GM21723 (cell line): ENCODE data around the gene EOGT.

Source experiments
- ATAC-seq: cut with Tn5 transposase; IDR thresholded peaks from one replicate; pipeline ENCODE4 v1.9.1; 2021; ENCODE audit warnings: mild to moderate bottlenecking, moderate library complexity; ENCODE audit not compliant: unreplicated experiment

The EOGT gene

DNA sequence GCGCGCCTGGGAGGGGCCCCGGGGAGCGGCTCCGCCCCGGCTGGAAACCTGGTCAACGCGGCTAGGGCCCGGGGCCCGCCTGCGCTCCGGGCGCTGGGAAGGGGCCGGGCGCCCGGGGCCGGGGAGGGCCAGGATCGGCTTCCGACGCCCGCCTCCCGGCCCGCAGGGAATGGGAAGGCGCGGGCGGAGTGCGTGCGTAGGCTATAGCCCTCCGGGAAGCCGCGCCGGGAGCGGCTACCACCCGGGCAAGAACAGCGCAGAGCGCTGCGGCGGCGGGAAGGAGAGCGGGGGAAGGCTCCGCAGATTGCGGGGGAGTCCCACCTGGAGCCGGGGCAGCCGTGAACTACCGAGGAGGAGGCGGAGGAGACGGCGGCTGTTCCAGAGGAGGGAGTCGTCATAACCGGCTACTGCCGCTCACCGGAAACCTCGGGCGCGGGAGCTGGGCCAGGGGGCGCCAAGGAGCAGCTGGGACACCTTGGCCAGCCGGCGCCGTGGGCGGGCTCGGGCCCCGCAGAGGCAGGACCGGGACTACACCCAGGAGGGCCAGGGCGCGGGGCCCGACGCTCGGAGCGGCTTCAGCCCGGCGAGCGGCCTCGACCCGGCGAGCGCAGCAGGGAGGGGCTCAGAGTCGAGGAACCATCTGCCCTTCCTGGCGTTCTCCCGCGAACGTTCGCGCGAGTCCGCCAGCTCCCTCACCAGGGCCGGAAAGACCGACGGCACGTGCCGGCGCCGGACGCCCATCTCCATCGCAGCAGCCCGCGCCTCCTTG lies at the start of gene EOGT:
EOGT (minus strand) TSS at position 432 of the 769 bp plus-strand sequence. CDS start 3,838 bp downstream, outside the sequence.
- peak; percentile 91 for ATAC-seq

DNA sequence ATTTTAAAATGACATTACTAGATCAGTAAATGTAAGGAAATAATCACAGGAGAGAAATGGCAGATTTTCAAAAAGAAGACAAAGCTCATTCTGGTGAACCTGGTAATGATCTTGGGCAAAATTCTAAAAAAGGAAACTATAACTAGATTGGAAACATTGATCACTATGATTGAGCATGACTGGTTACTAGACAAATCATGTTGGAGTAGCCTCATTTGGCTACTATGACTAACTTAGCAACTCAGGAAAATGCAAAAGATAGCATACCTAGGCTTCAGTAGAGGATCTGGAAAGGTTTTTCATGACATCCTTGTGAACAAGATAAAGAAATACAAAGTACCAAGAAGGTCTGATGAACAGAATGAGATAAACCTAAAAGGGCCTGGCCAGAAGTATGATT lies 46.2 kb upstream of the EOGT start:
- ATAC-seq, result no peak

DNA sequence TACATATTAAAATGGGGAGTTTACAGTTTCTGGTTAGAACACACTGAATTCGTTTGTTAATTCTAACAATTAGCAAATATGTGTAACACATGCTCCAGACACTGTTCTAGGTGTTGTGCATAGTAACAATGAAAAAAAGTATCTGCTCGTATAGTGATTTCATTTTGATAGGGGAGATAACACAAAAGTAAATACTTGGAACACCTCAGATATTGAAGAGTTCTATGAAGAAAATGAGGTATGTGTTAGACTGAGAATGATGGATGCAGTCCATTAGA lies 45.4 kb upstream of the EOGT start:
- ATAC-seq, result peak; percentile 11

DNA sequence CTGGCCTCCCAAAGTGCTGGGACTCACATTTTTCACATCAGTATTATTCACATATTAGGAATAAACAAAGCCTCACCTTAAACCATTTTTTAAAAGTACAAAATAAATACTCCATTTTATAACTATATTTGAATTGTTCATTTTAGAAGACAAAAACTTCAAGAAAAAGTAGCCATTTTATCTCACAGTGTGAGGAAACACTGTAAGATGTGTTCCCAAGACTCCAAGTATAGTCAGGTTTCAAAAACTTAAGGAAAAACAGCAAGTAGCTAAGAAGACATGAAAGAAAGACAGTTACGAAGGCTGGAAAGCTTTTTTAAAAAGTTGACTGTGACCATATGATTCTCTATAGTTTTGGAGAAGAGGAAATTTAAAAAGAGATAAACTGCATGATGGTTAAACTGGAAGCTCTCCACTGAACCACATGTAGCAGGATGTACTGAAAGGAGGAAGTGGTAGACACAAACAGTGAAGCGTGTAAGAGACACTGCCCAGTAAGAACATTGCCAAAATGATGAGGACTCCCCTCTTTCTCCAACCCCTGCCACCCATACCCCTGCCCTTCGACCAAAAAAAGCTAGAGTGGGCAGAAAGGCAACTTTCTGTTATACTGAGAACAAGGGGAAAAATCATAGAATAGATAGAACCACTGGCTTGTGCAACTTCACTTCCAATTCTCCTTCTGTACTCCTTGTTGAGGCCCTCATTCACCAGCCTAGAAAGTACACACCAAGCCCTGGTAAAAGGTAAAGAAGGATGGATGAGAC lies 44.9 kb upstream of the EOGT start:
- peak; percentile 99 for ATAC-seq

DNA sequence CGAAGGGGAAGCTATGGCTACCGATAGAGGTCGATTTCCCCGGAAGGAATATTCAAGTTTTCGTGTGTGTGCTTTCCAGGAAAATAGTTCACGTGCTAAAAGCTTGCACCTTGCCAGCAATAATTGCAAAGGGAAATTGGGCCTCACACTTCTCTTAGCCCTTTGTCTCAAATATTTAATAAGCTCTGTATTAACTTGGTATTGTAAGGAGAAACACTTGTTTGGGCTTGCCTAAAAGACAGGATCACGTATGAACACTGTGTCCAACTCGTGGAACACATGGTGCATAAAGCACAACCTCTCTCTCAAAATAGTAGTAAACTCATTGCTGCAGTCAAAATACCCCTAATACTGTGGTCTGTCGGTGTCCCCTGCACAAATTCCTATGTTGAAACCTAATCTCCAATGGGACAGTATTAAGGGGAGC lies 39.0 kb upstream of the EOGT start:
- peak; percentile 4 for ATAC-seq

DNA sequence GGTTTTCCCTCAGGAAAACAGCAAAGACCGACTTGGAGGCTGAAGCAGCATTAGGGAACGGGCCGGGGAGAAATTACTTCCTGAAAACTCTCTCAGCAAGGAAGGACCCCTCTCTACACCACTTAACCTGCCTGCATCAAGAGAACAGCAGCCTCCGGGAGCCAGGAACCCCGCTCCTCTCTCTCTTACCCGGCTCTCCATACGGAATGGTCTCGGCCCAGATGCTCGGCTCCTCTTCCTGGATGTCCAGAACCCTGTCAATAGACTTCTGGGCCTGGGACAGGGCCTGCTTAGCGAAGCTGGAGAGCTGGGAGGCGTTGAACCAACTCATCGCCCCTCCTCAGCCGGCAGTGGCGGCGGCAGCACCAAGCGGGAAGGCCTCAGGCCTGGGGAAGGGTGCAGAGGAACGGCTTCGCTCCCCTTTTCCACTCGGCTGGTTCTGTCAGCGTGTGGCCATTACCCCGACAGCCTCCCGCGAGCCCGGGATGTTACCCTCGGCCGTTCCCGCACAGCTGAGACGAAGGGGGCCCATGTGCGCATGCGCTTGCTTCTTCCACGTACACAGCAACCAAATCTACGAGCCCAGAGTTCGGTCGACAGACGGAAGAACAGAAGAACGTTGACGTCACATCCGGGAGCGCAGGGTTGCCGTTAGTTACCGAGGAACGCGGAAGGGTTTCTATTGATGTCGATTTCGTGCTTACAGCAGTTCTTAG lies 38.4 kb upstream of the EOGT start, which contains the start of gene TMF1:
TMF1 (minus strand) TSS at position 578 of the 716 bp plus-strand sequence; CDS start at position 331, 247 bp downstream.
- ATAC-seq, result peak; percentile 94

DNA sequence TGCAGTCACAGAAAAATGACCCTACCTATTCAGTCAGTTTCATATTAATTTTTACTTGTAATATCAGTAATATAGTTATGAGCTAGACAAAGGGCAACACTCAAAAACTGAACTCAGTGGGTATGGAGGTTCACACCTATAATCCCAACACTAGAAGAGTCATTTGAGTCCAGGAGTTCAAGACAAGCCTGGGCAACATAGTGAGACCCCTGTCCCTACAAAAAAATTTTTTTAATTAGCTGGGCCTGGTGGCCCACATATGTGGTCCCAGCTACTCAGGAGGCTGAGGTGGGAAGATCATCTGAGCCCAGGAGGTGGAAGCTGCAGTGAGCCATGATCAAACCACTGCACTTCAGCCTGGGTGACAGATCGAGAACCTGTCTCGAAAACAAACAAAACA lies 35.5 kb upstream of the EOGT start:
- no peak for ATAC-seq

DNA sequence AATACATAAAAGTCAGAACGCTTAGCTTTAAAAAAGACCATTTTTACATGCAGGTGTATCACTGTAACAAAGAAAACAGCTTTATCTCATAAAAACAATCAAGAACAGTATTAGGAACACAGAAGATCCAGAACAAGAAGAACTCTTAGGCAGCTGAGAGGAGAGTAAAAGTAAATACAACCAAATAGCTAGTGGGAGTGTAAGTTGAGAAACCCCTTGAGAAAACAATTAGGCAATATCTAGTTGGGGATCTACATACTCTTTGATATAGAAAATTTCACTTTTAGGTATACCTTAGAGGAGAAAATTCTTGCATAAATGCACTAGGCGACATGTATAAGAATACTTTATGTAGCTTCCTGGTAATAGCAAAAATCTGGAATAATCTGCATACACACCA lies 31.1 kb upstream of the EOGT start:
- ATAC-seq, result no peak

DNA sequence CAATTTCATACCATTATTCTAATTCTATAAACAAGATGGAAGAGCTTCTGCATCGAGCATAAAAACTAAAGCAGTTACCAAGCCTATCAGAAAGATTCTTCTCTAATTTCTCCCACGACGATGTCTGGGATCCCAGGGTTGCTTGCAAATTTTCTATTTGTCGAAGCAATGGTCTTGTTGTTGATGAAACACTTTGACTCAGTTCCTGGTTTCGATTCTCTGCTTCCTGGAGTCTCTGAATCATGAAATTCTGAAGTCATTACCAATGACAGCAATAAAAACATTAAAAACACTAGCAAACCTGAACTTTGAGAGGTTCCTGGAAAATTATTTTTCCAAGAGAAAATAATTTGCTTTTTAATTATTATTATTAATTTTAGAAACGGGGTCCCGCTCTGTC lies 20.0 kb upstream of the EOGT start:
- no peak for ATAC-seq

DNA sequence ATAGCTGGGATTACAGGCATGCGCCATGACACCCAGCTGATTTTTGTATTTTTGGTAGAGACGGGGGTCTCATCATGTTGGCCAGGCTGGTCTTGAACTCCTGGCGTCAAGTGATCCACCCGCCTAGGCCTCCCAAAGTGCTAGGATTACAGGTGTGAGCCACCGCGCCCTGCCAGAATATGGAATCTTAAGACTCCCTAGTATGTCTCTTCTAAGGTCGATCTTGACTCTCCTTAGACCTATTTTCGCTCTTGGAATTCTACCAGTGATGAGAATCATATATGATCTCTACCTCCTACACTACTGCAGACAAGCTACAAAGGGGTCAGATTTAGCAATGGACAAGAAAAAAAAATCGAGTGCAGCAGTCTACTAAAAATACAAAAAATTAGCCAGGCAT lies 19.3 kb upstream of the EOGT start:
- no peak for ATAC-seq

DNA sequence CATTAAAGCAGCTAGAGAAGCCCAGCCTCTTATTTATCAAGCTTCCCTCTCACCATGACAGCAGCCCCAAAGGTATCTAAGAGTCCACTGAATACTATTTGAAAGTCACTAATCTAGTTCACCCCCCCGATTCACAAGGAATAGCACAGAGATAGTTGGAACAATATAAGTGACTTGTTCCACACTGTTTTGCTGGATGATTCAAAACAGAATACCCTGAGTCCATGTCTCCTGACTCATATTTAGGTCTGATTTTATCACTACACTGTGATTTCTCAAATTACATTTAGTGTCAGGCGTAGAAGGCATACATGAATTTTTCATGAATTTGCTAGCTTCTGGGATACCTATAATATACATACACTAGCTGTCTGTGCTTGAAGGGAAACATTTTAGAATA lies 18.7 kb upstream of the EOGT start:
- ATAC-seq, result no peak

DNA sequence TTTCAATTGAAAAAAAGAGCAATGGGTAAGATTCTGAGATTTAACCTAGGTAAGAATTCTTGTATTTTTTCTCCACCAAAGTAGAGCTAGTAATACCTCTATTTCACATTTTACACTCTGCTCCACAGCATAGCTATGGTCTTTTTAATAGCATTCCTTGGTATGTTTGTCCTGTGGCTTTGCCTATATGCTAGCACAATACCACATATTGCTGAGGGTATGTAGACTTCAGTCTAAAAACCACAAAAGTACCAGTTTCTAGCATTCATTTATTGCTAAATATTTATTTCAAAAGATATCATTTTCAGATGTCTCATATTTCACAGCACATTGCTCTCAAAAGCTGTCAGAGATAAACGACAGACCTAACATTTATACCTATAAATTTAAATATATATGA lies 18.2 kb upstream of the EOGT start:
- ATAC-seq, result no peak

DNA sequence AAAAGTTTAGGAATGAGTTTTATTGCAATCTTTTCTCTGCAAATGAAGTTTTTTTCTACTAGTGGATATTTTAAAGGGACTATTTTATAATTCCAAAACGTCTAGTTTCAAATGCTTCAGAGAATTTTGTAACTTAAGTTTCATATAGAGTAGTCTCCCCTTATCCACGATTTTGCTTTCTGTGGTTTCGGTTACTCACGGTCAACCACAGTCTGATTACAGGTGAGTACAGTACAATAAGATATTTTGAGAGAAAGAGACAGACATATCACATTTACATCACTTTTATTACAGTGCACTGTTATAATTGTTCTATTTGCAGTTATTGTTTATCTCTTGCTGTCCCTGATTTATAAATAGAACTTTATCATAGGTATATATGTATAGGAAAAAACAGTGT lies 7.4 kb upstream of the EOGT start:
- ATAC-seq, result no peak

DNA sequence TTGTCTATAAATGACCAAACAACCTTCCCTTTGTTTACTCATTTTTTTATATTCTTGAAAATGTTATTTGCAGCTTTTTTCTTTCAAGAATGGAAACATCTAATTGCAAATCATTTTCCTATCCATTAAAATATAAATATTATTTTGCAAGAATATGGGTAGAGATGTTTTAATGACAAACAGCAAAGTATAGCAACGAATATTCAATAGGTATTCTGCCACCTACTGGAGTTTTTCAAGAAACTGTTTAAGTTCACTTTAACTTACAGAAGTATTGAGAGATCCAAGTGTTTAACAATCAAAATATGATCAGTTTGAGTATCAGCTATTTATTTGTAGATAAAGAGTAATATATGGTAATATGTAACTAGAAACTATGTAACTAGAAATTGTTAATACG lies 6.9 kb upstream of the EOGT start:
- no peak for ATAC-seq

DNA sequence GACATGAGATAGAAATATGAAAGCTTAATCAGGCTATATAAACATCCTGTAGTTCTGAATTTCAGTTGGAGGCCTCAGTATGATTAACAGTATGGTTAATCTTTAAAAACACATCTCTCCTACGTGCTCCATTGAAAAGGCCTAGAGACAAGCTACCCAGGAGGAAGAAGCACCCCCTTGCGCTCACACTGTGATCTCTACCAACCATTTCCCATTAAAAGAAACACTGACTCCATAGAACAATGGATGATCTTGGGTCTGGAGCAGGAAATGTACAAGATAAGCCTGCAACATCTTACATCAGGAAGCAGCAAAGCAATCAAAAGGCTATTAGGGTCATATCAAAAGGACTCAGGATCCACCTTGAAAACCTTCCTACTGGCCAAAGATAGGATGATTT lies 3.4 kb upstream of the EOGT start:
- no peak for ATAC-seq

DNA sequence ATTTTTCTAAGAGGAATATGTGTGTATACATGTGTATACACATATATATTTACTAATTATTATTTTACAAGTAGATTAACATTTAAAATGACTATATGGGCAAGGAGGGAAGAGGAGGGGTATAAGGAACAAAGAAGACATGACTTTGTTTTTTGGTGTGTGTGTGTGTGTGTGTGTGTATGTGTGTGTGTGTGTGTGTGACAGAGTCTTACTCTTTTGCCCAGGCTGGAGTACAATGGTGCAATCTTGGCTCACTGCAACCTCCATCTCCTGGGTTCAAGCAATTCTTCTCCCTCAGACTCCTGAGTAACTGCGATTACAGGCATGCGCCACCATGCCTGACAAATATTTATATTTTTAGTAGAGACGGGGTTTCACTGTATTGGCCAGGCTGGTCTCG lies 2.6 kb upstream of the EOGT start:
- ATAC-seq, result no peak

DNA sequence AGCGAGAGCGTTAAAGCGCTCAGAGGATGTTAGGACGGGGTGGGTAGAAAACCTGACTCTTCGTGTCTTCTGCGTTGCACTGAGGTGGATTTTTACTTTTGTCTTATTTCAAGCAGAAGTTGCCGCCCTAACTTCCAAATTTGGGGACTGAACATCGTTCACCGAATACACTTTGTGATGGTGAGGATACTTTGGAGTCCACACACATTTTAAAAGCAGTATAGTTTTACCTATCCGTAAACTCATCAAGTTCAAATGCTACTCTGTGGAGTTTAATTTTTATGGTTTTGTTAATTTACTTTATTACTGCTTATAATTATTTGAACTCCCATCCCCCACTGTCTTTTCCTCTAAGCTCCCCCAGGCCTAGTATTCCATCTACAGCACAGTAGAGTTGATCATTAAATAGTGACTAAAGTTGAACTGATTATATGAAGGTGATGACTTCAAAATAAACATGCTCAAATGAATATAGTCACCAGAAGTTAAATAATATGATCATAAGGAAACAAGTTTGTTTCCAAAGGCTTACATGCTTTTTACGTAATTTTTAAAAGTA lies 617 bp upstream of the EOGT start:
- no peak for ATAC-seq

DNA sequence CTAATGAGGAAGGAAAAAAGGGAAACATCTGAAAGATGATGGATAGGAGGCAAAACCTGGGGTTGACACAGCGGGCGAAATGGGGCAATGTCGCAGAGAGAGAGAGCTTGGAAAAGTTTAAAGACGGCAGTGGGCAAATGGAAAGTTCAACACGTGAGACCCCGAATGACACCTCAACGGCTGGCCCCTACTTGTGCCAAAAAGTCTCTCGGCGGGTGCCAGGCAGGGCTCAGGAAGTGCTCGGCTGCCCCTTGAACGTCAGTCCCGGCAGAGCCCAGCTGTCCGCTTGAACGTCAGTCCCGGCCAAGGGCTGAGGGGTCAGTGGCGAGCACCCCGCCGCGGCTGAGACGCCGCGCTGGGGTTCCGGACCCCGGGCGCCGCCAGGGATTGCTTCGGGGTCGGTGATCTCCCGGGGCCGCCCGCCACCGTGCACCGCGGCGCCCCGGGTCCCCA lies 658 bp downstream of the EOGT start:
- ATAC-seq, result peak; percentile 45

DNA sequence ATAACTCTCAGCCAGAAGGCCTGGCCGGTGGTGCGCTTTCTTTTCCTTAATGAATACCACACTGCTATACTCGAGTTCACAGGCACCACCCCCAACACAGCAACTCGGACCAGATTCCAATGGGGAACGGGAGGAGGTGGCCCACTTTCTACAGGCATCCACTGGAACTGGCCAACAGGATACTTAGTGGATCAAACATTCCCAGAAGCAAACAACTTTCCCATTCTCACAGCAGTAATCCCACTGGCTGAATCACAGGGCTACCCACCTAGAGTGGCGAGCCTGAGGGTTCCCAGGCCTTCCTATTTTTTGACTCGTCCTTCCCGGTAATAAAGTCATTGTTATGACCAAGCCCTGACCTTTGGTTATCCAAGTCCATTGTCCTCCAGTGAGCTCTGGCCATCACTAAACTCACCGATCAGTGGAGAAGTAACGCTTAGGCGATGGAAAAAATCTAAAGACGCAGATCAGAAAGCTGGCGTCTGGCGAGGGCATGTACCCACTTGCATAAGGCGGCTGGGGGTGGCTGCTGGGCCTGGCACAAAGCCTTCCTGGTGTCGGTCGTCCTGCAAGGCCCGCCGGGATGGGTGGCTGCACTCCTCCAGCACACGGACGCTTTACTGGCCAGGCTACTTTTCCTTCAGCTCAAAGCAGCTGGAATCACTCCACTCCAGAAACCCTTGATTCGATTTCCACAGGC lies 1.2 kb downstream of the EOGT start:
- ATAC-seq, result no peak

DNA sequence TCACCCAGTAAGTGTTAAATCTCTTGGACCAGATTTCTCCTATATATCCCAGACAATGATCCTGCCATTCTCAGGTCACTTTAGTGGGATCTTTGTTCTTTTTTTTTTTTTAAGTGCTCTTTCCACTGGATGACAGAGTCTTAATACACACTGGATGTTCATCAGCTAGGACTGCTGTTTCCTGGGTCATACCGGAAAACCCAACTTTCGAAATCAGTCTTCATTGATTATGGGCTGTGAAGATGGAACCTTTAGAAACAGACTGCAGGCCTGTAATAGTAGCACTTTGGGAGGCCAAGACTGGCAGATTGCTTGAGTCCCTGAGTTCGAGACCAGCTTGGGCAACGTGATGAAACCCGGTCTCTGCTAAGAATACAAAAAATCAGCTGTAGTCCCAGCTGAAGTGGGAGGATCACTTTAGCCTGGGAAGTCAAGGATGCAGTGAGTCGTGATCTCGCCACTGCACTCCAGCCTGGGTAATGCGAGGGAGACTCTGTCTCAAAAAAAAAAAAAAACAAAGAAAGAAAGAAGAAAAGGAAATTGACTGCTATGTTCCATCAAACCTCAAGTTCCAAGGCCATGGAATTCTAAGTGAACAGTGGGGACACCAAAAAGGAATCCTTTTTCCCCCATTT lies 2.3 kb downstream of the EOGT start:
- ATAC-seq, result no peak
